ENCODE data around the gene RAB40A.

The RAB40A gene

DNA sequence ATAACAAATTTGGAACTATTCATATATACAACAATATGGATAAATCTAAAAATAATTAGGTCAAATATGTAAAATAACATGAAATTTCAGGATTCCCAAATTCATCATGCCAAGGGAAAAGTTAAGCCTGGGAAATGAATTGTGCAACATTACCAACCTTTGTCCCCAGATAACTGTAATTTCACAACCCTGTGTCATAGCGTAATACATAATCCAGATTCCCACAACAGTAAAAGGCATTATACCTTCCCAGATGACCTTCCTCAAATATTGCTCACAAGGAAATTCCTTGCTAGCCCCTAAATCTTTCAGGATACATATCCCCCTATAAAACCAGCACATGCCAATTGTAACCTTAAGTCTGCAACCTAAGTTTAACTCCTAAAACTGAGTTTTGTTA is 32.9 kb upstream of the RAB40A start:
- TF ChIP-seq CTCF (IDR thresholded peaks at IDR 0.05; ENCODE audit: low read depth, low read length): no peak
- H3K4me3 ChIP-seq (ENCODE audit: low read depth, low read length): no peak overlapping the region

GRCh38 chrX:103550415-103551051 is 31.2 kb upstream of the RAB40A start:
- TF ChIP-seq CTCF (IDR thresholded peaks at IDR 0.05; ENCODE audit: low read depth, low read length): no peak
- H3K4me3 ChIP-seq (ENCODE audit: low read depth, low read length): no peak overlapping the region

GRCh38 chrX:103549916-103550315 is 30.6 kb upstream of the RAB40A start:
- TF ChIP-seq CTCF (IDR thresholded peaks at IDR 0.05; ENCODE audit: low read depth, low read length): no peak
- H3K4me3 ChIP-seq (ENCODE audit: low read depth, low read length): no peak overlapping the region

DNA sequence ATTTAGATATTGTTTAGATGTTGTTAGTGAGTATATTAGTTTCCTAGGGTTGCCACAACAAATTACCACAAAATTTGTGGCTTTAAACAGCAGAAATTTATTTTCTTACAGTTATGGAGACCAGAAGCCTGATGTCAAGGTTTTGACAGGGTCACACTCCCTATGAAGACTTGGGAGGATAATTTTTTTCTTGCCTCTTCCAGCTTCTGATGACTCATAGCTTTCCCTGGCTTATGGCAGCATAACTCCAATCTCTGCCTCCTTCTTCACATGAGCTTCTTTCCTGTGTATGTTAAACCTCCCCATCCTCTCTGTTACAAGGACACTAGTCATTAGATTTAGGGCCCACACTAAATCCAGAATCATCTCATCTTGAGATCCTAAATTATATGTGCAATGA is 20.9 kb upstream of the RAB40A start:
- no peak overlapping the region for H3K4me3 ChIP-seq (ENCODE audit: low read depth, low read length)
- TF ChIP-seq CTCF (IDR thresholded peaks at IDR 0.05; ENCODE audit: low read depth, low read length): no peak

GRCh38 chrX:103539695-103540094 is 20.4 kb upstream of the RAB40A start:
- H3K4me3 ChIP-seq (ENCODE audit: low read depth, low read length): no peak overlapping the region
- TF ChIP-seq CTCF (IDR thresholded peaks at IDR 0.05; ENCODE audit: low read depth, low read length): no peak

- TF ChIP-seq CTCF (IDR thresholded peaks at IDR 0.05; ENCODE audit: low read depth, low read length): no peak
- no peak overlapping the region for H3K4me3 ChIP-seq (ENCODE audit: low read depth, low read length)
These were observed 19.4 kb upstream of the RAB40A start for GRCh38 chrX:103538728-103539127.

GRCh38 chrX:103537871-103538387 is 18.6 kb upstream of the RAB40A start:
- H3K4me3 ChIP-seq (ENCODE audit: low read depth, low read length): no peak overlapping the region
- TF ChIP-seq CTCF (IDR thresholded peaks at IDR 0.05; ENCODE audit: low read depth, low read length): no peak

Measured in WI38 (cell line).